Upper lobe of left lung (tissue), 4 donors: ENCODE measurements around the gene FBRSL1.

Experiments
- CTCF ChIP-seq, 6 experiments: fragments of 450-650 bp in 4 of 6; fragments of 200-600 bp in 2 of 6; sonication (generic) in 2 of 6; IDR thresholded peaks; one replicate each; pipeline ENCODE4 v1.5.1; 2016 to 2019; ENCODE audit warnings: antibody characterized with exemption in 6 of 6
- EP300 ChIP-seq, 4 donors: sonication (generic); formaldehyde crosslinking; IDR thresholded peaks; one replicate each; pipeline ENCODE4 v1.5.1; 2017; ENCODE audit warnings: antibody characterized with exemption in 4 of 4, control low read depth in 2 of 4
- POLR2A ChIP-seq, 4 donors: fragments of 450-650 bp; IDR thresholded peaks; one replicate each; pipeline ENCODE4 v1.5.1; 2016 to 2017; ENCODE audit warnings: antibody characterized with exemption in 4 of 4, mild to moderate bottlenecking in 2 of 4

DNA sequence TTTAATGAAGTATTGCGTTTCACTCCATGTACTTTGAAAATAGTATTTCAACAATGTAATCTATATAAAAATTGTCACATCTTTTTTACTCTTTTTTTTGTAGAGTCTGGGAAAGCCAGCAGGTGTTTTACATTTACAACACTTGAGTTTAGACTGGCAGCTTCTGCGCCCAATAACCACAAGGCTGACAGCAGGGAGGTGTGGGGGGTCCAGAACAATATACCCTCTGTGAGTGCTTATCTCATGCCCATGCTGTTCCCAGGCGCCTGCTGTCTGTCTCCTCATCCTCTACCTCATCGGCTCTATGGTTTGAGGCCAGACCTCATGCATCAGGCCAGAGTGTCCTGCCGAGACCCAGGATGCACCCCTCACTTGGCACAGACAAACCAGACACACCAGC is 24.9 kb downstream of the FBRSL1 start:
- TF ChIP-seq CTCF (IDR thresholded peaks at IDR 0.05) (no peak), POLR2A (IDR thresholded peaks at IDR 0.05) (no peak), EP300 (IDR thresholded peaks at IDR 0.05) (no peak)
